ENCODE results near the gene MCM5. TPM values are rescaled to one million over a fixed set of nuclear protein-coding genes. Genes with fewer than 3 reads are reported as not detected.

MCM5 gene
- total RNA-seq, 1 experiment from 2014 or later: 64.2 TPM

DNA sequence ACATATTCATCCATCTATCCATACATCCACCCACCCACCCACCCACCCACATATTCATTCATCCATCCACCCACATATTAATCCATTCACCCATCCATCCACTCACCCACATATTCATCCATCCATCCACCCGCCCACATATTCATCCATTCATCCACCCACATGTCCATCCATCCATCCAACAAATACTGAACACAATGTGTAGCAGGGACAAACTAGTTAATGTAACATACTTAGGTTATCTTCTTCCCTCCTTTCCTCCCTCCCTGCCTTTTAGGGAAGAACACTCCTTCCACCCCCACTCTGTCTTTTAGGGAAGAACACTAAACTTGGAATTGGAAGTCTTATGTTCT is 39.4 kb downstream of the MCM5 start:
- in situ Hi-C loops (cut with HindIII; ENCODE audit: low pct_unique_long_range_greater_than_20kb, low sequenced_read_pairs): no loop called here
- no peak for DNase-seq (ENCODE audit: low read depth, low spot score)

DNA sequence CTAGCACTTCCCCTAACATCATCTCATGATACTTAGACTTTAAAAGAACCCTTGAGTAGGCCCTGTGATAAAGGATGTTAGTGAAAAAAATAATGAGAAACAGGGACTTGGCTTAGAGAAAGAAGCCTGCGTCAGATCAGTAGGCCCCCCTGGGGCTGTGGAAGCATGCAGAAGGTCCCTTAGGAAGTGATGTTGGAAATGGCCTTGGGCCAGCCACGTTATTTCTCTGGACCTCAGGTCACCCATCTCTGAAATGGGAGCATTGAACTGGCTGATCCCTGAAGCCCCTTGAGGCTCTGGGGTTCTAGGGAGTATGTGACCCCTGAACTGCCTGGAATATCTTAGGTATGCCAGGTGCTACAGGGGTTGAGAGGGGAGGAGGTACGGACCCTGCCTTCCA is 40.2 kb downstream of the MCM5 start:
- in situ Hi-C loops (cut with HindIII; ENCODE audit: low pct_unique_long_range_greater_than_20kb, low sequenced_read_pairs): no loop called here
- no peak for DNase-seq (ENCODE audit: low read depth, low spot score)

DNA sequence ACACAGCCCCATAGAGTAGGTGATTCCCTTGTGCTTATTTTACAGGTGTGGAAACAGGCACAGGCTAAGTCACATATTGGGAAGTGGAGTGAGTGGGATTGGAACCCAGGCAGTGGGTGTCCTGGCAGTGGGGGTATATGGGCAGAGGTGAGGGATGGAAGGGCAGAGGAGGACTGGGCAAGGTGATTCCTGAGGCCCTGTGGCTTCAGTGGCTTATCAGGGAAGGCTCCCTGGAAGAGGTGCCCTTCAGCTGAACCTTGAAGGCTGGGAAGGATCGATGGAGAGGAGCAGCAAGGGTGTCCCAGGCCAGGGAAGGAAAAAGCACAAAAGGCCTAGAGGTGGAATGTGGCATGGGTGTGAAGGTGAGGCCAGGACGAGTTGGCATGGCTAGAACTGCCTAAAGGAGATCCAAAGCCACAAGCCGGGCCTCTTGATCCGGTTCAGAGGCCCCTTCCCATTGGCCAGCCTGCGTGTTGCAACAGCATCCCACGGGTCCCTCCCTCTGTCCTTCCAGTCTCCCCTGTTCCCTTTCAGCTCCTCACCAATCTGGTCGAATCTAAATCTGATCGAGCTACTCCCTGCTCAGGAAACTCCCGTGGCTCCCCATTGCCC is 41.7 kb downstream of the MCM5 start:
- in situ Hi-C loops (cut with HindIII; ENCODE audit: low pct_unique_long_range_greater_than_20kb, low sequenced_read_pairs): no loop called here
- no peak for DNase-seq (ENCODE audit: low read depth, low spot score)

DNA sequence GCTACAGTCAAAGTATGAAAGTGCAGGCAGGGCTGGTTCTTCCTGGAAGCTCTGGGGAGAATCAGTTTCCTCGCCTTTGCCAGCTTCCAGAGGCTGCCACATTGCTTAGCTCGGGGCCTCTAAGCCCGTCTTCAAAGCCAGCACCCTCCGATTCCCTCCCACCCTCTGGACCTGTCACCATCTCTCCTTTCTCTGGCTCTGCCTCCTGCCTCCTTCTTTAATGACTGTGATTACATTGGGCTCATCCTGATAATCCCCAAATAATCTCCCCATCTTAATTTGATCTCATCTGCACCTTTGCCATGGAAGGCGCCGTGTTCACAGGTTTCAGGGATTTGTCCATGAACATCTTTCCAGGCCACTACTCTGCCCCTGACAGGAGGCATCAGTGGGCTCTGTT is 42.5 kb downstream of the MCM5 start:
- DNase-seq (ENCODE audit: low read depth, low spot score): no peak
- in situ Hi-C loops (cut with HindIII; ENCODE audit: low pct_unique_long_range_greater_than_20kb, low sequenced_read_pairs): no loop called here

DNA sequence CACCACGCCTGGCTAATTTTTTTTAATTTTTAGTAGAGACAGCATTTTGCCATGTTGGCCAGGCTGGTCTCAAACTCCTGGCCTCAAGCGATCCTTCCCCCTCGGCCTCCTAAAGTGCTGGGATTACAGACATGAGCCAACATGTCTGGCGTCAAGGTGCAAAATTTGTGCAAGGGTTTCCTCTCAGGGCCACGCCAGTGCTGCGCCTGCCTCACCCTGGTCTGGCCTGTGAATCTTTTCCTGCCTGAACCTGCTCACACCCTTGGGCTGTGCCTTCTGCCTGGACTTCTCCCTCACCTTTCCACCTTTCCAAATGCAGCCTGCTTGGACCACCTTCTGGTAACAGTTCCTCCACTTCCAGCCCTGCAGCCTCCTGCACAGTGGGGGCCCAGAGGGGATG is 43.4 kb downstream of the MCM5 start:
- no peak for DNase-seq (ENCODE audit: low read depth, low spot score)
- in situ Hi-C loops (cut with HindIII; ENCODE audit: low pct_unique_long_range_greater_than_20kb, low sequenced_read_pairs): no loop called here

DNA sequence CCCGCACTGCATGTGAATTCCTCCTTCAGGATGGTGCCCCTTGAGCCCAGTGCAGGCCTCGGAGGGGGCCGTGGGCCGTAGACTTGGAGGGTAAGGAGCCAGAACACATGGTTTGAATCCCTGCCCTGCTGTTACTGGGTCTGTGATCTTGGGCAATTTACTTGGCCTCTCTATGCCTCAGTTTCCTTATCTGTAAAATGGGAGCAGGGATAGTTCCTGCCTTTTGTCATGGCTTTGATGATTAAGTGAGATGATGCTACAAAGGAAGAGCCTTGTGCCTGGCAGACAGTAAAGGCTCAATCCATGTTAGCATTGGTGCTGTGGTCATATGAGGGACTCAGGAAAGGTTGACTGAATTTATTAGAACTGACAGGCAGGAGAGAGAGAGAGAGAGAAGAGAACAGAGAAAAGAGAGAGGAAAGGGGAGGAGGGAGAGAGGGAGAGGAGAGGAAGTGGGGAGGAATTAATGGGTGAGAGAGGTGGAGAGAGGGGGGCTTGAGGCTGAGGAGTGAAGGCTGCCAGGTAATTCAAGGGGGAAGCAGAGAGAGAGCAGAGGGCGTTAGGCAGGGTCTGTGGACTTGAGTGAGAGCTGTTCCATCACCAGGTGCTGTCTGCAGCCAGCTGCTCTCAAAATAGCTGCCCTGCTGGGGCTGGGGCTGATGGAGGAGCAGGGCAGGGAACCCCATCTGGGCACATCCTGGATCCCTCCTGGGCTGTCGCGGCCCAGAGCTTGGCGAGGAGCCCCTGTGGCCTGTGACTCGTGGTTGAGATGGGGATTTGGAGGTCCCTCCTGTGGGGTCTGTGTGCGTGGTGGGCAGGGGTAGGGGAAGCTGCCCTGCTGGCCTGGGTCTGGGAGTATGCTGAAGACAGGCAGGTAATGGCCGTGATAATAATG is 44.1 kb downstream of the MCM5 start:
- in situ Hi-C loops (cut with HindIII; ENCODE audit: low pct_unique_long_range_greater_than_20kb, low sequenced_read_pairs): no loop called here
- DNase-seq (ENCODE audit: low read depth, low spot score): no peak

DNA sequence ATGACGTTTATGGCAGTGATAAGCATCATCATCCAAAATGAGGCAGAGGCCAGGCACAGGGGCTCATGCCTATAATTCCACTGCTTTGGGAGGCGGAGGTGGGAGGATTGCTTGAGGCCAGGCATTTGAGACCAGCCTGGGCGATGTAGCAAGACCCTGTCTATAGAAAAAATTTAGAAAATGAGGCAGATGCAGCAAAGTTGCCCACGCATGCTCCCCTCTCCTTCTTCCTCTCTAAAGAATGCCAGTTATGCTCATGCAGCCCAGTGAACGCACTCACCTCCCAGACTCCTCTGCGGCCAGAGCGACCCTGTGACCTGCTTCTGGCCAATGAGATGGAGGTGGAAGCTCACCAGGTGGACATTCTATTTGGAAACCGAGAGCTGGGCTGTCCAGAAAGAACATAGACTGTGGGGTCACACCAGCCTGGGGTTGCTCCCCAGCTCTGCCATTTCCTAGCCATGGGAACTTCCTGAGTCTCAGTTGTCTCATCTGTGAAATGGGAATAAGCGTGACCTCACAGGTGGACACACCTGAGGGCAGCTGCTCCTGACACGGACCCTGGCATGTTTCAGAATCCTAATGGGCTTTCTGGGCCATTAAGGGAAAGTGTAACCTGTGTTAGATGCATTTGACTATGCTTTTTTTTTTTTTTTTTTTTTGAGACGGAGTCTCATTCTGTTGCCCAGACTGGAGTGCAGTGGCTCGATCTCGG is 44.9 kb downstream of the MCM5 start:
- in situ Hi-C loops (cut with HindIII; ENCODE audit: low pct_unique_long_range_greater_than_20kb, low sequenced_read_pairs): no loop called here
- DNase-seq (ENCODE audit: low read depth, low spot score): no peak

DNA sequence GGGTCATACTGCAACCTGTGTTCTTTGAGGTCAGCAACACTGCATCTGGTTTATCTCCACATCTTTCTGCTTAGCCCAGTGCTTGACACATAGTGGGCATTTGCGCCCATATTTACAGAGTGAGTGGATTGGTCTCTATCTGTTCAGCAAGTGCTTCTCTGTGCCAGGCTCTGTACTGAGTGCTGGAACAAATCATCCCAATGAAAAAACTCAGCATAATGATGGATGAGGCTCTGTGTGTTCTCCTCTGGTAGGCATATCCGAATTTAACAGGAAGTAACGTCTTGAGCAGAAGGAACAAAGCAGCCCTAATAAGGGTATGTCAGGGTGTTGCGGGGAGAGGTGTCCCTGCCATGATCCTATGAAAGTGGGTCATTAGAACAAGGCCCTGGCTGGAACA is 46.0 kb downstream of the MCM5 start:
- in situ Hi-C loops (cut with HindIII; ENCODE audit: low pct_unique_long_range_greater_than_20kb, low sequenced_read_pairs): no loop called here
- DNase-seq (ENCODE audit: low read depth, low spot score): no peak

DNA sequence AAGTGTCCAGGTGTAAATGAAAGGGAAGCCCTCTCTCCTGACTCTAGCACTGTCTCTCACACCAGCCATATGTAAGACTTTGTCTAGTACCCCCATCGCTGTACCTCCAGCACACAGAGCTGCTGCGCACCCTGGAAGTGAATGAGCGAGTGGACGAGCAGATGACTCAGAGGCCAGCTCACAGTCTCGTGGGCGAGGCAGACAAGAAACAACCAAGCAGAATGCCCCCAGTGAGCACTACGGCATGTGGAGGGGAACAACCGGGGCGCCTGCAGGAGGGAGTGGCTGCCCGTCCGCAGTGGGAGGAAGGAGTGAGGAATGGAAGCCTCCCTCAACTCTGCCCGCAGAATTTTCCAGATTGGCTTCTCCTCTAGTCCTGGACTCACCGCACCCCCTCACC is 46.4 kb downstream of the MCM5 start:
- peak; percentile 64 for DNase-seq (ENCODE audit: low read depth, low spot score)
- in situ Hi-C loops (cut with HindIII; ENCODE audit: low pct_unique_long_range_greater_than_20kb, low sequenced_read_pairs): no loop called here

DNA sequence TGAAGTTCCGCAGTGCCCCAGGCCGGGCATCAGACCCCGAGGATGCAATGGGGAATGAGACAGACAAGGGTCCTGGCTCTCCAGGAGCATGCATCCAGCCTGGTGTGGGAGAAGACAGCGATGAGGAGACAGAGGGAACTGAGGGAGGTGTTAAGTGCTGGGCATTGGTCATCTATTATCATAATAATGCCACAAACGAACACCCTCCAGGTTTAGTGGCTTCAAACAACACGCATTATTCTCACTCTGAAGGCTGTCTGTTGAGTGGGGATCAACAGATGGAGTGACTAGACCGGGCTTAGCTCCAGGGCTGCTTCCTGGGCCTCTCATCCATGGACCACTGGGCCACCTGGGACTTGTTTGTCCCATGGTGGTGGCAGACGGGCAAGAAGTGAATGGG is 48.6 kb downstream of the MCM5 start:
- in situ Hi-C loops (cut with HindIII; ENCODE audit: low pct_unique_long_range_greater_than_20kb, low sequenced_read_pairs): no loop called here
- no peak for DNase-seq (ENCODE audit: low read depth, low spot score)

DNA sequence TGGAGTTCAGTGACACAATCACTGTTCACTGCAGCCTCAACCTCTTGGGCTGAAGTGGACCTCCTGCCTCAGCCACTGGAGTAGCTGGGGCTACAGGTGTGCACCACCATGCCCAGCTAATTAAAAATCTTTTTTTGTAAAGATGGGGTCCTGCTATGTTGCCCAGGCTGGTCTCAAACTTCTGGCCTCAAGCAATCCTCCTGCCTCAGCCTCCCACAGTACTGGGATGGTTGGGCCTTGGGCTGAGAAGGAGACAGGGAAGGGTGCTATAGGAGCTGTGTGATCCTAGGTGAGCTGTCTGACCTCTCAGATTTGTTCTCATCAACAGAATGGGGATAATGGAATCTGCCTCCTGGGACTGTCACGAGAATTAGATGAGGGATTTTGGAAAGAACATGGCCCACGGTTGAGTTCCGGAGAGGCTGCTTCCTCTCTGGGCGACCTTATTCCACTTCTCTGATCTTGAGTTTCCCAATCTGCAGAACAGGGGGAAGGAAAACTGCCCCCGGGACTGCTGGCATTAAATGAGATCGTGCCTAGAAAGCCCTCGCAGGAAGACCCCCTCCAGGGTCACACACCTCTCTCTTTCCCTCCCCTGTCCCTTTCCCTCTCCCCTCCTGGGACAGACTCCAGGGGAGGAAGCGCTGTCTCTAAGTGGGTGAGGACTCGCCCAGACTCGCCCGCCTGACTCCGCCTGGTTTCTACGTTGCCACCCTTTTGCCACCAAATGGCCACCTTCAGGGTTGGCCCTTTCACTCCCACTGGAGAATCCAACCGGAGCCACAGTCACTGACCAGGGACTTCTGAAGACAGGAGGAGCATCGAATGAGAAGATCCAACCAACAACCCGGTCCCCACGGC is 50.1 kb downstream of the MCM5 start:
- in situ Hi-C loops (cut with HindIII; ENCODE audit: low pct_unique_long_range_greater_than_20kb, low sequenced_read_pairs): no loop called here
- no peak for DNase-seq (ENCODE audit: low read depth, low spot score)

DNA sequence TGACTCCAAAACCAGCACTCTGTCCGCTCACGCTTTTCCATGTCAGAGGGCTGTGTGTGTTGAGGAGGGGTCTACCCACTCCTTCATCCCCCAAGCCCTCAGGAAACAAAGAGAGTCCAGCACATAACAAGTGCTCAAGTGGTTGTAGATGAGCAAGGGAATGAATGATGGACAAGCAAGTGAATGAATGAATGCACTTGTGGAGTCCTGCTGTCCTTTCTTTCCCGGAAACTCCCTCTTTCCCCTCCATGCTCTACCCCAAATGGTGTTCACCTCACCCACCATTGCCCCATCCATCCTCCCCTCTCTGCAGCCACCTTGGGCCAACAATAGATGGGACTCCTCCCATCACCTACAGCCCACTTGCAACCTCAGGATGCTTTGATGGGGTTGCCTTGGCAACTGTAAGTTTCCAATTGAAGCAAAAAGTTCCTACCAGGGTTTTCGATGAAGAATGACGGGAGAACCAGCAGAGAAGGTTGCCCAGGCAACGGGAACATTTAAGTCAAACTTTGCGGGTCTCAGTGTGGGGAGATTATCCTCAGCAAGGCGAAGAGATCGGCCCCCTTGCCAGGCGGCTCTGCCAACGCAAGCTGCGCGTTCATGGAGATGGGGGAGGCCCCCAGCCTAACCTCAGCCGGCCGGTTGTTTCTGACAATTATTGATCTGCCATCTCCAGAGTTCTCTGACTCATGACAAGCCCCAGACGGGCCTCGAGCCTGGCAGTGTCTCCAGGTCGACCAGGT is 51.1 kb downstream of the MCM5 start:
- in situ Hi-C loops (cut with HindIII; ENCODE audit: low pct_unique_long_range_greater_than_20kb, low sequenced_read_pairs): no loop called here
- no peak for DNase-seq (ENCODE audit: low read depth, low spot score)

DNA sequence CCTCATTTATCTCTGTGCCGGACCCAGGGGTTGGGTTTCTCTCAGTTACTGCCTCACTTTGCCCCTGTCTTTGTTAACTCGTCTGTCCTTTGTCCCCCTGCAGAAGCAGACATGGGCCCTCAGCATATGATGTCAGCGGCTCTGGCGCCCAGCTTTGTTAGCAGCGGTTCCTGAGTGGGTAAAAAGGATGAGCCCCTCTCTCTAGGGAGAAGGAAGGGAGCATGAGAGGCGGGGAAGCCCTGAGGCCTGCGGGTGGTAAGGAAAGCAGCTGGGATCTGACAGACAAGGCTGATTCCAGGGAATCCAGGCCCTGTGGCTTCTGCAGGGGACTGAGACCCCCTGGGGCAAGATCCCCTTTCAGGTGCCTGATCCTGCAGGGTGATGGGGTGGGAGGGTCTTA is 51.7 kb downstream of the MCM5 start:
- in situ Hi-C loops (cut with HindIII; ENCODE audit: low pct_unique_long_range_greater_than_20kb, low sequenced_read_pairs): no loop called here
- DNase-seq (ENCODE audit: low read depth, low spot score): no peak

DNA sequence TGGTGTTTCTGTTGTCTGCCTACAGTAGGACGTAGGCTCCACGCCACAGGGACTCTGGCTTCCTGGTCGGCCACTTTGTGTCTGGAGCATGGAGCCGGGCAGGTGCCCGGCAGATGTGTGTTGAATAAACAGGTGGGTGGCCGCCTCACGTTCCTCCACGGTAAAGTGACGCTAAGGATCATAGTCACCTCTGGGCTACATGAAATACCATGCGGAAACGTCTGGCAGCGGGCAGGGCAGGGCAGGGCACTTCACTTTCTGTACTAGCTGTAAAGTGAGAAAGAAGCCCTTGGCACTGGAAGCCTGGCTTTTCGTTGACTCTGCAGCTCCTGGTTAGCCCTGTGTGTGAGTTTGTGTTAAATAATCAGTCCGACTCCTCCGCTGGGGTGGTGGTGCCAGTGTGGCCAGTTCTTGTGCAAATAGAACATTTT is 52.4 kb downstream of the MCM5 start:
- in situ Hi-C loops (cut with HindIII; ENCODE audit: low pct_unique_long_range_greater_than_20kb, low sequenced_read_pairs): no loop called here
- DNase-seq (ENCODE audit: low read depth, low spot score): no peak

DNA sequence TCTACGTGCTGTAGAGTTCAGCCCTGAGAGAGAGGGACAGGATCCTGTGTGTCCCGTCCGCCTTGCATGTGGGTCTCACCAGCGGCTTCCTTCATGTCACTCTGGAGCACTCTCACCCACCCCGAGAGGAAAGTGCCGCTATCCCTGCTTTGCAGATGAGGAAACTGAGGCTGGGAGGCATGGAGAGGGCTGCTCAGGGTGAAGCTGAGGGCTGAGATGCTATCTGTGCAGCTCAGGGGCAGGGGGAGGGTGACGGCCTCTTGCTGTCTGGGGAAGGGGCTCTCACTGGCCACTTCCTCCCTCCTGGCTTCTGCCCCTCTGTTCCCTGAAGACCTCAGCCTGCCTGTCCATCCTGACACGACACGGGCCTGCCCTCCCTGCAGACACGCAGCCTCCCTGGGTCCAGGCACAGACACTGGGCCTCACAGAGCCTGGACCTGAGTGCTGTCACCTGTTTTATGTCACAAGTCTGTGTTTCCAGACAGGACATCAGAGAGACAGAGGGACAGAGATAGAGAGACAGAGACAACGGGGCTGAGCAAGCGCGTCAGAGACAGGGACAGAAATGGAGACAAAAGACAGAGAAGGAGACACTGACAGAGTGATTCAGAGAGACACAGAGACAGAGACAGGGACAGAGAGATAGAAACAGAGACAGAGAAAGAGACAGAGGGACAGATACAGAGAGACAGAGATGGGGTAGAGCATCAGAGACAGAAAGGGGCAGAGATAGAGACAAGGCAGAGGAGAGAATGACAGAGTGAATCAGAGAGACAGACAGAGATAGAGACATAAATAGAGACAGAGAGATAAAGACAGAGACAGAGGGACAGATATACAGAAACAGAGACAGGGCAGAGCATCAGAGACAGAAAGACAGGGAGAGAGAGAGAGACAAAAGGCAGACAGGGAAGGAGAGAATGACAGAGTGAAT is 53.1 kb downstream of the MCM5 start:
- no peak for DNase-seq (ENCODE audit: low read depth, low spot score)
- in situ Hi-C loops (cut with HindIII; ENCODE audit: low pct_unique_long_range_greater_than_20kb, low sequenced_read_pairs): no loop called here

DNA sequence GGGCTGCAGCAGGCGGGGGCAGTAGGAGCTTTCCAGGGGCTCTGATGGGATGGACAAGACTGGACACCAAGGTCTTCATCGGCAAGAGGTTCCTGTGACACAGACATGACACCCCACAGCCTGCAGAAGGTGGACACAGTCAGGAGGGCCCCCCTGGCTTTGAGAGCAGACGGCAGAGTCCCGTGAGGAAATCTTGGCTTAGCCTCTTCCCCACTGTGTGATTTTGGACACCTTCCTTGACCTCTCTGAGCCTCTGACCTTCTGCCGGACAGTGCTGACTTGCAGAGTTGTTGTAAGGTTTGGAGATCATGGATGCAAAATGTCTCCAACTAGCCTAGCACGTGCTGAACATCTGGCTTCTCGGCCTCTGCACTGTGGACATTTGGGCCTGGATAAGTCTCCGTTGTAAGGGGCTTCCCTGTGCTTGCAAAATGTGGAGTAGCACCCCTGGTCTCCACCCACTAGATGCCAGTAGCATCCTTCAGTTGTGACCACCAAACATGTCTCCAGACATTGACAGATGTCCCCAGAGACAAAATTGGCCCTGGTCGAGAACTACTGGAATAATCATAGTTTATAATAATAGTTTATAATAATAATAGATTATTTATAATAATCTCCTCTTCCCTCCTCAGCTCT is 54.6 kb downstream of the MCM5 start:
- peak; percentile 74 for DNase-seq (ENCODE audit: low read depth, low spot score)
- in situ Hi-C loops (cut with HindIII; ENCODE audit: low pct_unique_long_range_greater_than_20kb, low sequenced_read_pairs): no loop called here
